SW480 (cell line): ENCODE measurements around the gene IKZF1.
A peak's percentile ranks its signal among the peaks of the same experiment; 100 is the strongest.

Experiments
- DNase-seq: peaks from one replicate; pipeline ENCODE4 v3.0.0-alpha.2; 2016; ENCODE audit warnings: low spot score

The IKZF1 gene

DNA sequence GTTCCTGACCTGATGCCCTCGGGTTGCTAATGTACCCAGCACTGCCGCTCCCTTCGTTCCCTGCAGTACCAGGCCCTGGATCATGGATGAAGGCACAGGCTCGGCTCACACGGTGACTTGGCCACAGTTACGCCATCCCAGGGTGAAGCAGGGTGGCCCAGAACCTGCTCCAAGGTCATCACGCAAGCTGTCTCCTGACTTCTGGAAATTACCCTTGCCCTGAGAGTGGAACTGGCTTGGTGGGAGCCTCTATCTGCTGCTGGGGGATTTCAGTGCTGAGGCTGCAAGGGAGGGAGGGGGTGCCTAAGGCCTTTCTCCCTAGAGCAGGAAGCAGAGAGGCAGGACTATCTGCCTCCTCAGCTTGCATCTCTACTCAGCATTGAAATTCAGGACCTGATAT is 109.0 kb downstream of the IKZF1 start:
- DNase-seq = no peak

DNA sequence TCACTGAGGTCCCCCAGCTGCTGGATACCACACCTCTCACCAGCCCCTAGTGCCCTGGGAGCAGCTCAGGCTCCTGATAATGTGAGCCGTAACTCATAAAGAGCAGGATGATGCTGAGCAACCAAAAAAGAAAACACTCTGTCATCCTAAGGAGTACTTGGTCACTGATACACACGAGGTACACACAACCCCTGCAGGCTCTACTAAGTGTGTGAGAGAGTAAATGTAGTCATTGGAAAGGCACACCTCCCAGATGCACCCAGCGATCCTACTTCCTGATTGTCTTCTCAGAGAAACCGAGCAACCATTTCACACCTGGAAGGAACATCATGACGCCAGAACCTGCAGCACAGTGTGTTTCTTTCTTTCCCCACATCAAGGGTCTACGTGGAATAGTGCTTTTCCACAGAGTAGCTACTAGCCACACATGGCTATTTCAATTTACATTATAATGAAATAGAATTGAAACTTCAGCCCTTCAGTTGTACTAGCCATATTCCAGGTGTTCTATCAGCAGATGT is 111.4 kb downstream of the IKZF1 start:
- no peak for DNase-seq

DNA sequence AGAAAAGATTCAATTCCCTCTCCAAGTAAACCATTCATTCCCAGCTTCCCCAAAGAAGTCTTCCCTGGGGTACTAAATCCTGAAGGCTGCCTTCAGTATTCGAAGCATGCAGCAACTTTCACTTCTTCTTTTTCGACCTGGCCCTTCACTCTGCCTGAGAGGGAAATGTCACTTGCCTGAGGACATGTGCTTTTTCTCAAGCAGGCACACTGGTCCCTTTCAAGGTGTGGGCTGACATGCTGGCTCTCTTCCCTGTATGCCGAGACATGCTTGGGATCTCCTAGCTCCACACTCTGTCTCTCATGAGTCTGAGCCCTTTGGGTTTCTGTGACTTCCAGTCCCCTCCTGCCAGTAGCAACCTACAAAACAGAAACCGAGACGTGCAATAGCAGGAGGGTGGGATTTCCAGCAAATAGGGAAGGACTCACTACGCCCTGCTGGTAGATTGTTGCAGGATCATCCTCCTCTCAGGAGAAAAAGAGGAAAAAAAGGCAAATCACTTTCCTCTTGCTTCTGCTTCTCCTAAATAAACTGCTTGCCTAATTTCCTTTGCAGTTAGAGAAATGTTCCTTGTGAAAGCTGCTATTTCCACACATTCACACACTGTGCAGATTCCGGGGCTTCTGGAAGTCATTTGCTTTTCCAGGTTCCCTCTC is 112.1 kb downstream of the IKZF1 start:
- no peak for DNase-seq

DNA sequence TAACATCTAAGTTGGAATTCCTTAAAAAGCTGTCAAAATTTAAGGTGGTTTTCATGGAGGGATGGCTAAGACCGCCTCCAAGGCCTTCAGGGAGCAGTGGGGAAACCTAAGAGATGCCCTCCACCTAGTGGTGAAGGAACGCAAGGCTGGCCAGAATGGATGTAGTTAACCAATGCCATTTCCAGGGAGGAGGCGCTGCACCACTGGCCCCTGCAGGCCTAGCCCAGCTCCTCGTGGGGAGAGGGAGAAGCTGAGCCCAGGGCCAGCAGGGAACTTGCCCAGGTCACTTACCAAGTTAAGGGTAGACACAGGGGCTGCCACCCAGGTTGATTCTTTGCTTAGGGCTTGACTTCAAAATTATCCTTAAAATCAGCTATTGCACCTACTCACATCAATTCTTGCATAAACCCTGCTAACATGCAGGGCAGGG is 113.6 kb downstream of the IKZF1 start:
- peak; percentile 86 for DNase-seq

DNA sequence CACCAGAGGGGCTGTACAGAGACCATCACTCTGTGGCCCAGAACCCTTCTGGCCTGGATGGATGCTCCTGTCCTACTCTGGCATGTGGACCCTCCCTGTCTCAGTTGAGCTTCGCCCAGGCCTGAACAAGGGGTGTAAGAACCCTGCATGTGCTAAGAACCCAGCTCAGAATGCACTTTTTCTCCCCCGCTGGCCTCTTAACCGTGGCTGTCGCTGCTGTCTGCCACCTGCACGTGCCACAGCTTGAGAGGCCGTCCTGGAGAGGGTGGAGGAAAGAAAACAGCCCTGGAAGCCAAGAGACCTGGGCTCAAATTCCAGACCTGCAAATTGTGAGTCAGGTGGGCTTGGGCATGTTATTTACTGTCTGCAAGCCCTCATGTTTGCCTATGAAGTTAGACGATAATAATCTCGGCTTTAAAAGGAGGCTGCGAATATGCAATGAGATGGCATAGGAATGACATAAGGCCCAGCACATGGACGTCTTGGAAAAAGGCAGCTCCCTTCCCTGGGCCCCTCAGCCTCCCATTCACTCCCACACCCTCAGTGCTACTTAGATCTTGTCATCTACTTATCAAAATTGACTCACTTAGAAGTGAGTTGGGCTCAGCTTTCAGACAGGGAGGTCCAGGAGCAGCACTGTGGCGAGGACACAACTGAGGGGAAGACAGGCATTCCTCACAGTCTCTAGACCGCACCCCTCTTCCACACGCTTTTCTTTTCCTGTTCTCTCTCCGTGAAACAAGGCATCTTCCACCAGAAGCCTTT is 114.2 kb downstream of the IKZF1 start:
- DNase-seq = no peak

DNA sequence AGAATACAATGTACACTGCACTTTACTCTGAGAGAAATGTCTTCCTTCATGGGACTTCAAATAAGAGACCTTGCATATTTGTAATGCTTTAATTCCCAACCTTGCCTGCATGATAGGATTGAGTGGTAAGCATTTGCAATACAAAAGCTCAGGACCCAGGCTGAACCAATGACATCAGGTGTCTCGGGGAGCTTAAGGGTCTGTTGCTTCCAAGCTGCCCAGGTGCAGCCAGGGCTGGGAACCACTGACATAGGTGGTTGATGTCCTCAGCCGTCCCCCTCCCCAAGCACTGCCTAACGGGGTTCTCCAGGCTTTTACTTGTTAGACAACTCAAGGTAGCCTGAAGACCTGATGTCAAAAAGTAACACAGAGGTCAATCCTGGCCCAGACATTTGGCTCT is 116.5 kb downstream of the IKZF1 start:
- no peak for DNase-seq

DNA sequence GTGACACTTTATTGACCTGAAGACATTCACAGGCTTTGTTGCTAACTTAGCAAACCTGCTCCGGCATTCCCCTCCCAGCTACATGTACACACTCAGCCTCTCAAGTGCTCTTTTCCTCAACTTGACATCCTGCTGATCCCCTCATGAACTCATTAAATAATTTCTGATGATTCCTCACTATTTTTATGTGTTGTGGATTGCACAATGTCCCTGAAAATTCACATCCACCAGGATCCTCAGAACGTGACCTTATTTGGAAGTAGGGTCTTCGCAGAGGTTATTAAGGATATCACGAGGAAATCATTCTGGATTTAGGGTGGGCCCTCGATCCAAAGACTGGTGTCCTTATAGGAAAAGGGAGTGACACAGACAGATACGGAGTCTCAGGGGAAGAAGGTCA is 118.3 kb downstream of the IKZF1 start:
- DNase-seq = no peak

DNA sequence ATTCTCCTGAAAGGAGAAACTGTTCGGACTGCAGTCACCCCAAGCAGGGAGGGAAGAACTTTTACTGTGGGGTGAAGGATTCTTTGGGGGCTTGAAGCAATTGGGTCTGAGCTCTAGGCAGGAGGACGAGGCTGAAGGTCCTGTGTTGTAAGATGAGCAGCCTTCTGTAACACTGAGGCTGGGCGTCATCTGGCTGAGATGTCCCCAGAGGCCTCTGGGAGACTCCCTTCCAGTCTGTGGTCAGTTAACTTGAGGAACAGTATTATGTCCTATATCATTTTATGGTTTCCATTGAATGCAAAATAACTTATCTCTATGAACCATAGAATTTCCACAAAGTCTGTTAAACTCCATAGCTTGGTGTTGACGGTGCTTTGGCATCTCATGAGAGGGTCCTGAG is 119.3 kb downstream of the IKZF1 start:
- no peak for DNase-seq

DNA sequence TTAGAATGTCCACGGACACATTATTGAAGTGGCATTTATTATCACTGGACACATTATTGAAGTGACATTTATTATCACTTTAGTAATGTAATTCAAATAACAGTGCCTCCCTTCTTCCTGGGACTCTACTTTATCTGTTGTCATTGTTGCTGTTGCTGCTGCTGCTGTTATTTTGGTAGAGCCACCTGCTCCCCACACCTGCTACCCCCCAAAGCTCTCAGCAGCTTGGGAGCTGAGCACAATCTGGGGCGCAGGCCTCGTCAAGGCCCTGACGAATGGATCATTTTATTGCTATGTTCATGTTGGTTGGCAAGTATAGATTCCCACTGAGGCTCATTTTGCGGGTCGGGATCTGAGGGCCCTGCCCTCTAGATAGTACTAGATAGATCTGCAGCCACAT is 120.8 kb downstream of the IKZF1 start:
- no peak for DNase-seq

DNA sequence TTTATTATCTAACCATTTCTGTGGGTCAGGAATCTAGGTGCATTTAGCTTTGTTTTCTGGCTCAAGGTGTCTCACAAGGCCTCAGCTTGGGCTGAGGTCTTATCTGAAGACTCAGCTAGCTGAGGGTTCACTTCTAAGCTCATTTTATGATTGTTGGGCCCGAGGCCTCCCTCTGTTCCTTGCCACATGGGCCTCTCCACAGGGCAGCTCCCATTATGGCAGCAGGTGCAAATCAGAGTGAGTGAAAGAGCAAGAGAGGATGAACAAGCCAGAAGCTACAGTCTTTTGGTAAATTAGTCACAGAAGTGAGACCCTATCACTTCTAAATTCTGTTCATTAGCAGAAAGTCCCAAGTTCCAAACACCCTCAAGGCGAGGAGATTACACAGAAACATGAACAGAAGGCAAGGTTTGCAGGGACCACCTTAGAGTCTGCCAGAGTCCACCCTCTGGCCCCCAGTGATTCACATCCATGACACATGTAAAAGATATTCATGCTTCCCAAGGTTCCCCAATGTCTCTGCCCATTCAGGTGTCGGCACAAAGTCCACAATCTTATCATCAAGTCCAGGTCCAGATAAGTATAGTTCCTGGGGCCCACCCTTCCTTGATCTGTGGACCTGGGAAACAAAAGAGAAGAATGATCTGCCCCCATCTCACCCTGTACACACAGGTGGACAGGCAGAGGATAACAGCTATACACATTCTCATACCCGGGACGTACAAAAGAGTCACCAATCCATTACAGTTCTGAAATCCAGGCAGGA is 121.9 kb downstream of the IKZF1 start:
- DNase-seq = no peak

DNA sequence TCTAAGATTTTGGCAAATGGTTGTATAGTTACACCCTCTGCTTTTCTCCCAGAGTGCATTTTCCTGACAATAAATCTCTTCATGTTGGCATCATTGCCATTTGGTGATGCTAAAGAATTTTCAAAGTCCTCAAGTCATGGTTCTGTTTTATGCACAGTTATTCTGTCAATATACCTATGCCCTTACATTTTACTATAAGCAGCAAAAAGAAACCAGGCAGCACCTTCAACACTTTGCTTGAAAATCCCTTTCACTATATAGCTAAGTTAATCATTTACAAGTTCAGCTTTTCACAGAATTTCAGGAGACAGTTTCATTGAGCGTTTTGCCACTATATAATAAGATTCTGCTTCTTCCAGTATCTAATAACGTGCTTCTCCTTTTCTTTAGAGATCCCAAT is 123.0 kb downstream of the IKZF1 start:
- no peak for DNase-seq

DNA sequence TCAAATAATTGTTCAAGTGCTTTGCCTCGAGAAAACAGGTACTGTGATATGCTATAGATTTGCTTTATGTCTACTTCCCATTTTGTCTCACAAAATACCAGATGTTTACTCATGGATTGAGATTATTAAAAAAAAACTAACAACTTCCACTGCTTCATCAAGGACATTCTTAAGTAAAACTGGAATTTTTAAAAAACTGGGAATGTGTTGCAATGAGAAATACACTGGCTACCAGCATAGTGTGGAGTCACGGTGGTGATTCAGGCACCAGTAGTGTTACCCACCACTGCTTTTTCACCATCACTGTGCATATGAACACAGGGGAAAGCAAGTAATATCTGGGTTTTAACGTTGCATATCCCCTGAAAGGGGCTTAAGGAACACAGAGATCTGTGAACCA is 124.4 kb downstream of the IKZF1 start:
- no peak for DNase-seq

DNA sequence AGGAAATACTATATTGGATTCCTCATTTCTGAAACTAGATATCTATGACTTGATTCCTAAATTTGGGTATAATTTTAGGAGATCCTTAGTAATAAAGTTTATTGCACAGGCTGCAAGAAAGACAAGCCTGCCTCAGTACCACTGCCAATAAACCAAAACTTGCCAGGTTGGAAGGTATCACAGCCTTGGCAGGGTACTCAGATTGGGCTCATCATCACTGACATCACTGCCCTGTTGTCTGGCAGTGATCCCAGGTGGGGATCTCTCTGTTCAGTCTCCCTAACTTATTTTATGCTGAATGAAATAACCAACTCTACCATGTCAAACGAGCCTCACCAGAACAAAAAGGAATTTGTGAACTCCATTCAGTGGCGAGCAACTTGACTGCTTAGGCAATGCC is 126.8 kb downstream of the IKZF1 start:
- DNase-seq = no peak

DNA sequence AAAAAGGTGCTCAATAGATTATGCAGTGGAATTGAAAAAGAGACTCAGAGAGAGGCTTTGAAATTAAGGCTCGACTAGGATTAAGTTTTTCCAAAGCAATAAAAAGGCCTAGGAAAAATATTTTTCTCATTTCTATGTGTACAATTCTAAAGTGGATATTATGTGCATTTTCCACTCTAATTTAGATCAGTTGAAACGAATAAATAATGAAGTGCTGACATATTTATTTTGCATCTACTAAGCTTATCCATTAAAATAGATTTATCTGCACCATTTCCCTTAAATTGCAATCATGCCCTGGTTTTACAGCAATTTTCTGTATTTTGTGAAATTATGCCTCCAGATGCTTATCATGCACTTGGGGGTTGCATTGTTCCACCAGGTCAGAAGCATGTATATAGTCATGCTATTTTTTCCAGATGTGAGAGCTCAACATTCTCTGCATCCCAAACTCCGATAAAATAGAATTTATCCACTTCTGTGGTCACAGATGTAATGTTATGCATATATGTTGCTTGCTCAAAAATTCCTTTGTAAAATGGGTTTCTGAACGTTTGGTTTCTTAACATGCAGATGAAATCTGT is 127.3 kb downstream of the IKZF1 start:
- DNase-seq = no peak

DNA sequence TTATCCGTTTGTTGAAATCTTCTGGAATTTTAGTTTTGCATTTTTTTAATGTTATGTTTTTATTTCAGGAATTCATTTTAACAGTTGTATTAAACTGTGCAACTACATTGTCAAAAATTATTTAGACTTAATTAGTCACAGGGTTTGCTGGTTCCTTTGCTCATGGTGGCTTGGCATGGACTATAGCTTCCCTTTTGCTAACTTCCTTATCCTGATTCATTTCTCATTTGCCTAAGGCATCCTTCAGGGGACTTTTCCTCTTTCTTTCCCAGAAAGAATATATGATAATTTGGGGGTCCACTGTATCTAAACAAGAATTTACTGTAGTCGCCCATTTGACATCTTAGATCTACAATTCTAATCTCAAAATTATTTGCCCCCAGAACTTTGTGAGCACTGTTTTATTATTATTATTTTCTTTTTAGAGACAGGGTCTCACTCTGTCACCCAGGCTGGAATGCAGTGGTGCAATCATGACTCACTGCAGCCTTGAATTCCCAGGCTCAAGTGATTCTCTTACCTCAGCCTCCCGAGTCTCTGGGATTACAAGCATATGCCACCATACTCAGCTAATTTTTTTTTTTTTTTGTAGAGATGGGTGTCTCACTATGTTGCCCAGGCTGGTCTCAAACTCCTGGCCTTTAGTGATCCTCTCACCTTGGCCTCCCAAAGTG is 131.8 kb downstream of the IKZF1 start:
- no peak for DNase-seq

DNA sequence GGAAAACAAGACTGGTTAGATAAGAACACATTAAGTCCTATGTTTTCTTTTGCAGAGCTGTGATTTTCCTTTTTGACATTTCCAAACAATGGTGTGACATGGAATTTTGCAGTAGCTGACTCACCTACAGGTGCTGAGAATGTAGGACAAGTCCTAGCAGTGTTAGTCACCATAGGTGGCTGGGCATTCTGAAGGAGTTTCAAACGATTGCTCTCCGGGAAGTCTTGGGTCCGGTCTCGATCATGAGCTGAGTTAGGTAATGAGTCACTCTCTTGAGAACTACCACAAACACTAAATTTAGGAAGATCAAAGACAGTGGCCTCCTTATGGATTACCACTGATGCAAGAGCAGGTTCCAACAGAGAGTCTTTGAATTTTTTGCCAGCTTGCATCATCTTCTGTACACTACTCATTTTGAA is 142.0 kb downstream of the IKZF1 start:
- DNase-seq = peak; percentile 91

DNA sequence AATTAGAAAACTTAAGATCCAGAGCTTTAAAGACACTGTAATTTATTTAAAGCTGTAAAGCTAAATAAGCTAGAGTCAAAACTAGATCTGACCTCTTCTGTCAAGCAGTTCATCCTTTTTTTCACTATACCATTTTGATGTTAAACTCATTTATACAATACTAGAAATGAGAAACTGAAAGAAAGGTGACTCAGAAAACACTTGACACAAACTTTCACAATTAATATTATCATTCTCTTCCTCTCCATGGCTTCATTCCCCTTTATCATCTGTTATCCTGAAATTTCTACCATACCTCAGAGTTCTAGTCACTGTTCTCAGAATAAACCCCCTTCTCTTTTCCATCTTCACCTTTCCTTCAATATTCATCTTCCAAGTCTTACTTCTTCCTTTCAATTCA is 144.3 kb downstream of the IKZF1 start:
- DNase-seq = no peak

DNA sequence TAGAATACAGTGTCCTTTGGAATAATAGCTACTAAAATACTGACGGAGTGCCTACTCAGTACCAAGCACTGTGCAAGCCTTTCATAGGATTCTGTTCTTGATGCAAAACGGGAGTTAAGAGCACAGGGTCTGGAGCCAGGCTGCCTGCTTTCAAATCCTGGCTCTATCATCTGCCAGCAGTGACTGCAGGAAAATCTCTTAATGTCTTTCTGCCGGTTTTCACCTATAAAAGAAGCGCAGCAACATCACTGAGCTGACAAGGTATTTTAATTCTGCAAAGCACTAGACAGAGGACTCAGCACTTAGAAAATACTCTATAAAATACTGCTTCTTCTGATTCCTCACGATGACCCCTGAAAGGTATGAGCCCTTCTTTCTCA is 145.0 kb downstream of the IKZF1 start:
- no peak for DNase-seq

DNA sequence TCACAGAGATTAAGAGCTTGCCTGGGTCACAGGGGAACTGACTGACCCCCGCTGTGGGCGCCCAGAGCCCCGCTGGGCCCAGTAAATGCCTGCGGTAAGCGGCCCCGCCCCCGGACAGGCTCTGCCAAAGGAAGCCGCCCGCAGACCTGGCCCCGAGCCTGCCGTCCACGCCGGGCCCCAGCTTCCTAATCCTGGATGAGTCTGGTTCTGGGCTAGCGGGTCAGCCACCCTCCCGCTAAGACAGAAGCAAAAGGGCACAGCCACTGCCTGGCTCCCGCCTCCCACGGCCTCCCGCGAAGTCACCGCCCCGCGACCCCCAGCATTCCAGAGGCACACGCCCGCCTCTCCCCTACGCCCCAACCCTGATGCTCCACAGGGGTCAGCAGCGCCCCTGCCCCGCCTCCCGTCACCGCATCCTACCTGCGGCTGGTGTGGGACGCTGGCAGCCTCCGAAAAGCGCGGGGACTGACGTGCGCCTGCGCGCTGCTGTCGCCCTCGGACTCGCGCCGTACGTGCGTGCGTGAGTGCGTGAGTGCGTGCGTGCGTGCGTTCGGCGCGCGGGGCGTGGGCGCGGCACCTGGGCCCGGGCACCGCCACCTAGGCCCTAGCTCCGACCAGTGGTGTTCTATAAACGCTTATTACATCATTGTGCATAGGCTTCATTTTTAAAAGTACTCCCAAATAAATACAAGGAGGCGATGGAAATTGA is 145.5 kb downstream of the IKZF1 start, which contains the start of gene FIGNL1:
Gene FIGNL1, minus strand, starts transcription at position 470 of the 709 bp plus-strand sequence. CDS start 3,063 bp downstream, outside the sequence.
- DNase-seq = peak; percentile 89

DNA sequence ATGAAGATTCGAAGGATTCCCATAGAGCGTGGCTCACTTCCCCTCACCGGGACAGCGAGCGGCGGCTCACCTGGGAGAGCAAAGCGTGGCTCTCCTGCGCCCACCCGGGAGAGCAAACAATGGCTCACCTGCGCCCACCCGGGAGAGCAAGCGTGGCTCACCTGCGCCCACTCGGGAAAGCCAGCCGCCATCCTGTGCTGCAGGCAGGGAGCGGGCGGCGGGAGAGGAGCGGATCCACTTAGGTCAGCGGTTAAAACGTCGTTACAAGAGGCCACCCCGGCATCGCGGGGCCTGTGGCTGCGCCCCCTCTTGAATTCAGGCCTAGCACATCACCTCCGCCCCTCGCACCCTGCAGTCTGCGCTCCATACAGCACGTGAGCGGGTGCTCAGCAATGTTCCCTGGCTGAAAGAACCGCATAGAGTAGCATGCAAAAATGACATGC is 146.1 kb downstream of the IKZF1 start:
- DNase-seq = no peak
